HG03432 (cell line): ENCODE results near the gene CACNA1A.

ENCODE experiments used
- ATAC-seq: cut with Tn5 transposase; IDR thresholded peaks from one replicate; pipeline ENCODE4 v1.9.1; 2021; ENCODE audit warnings: mild to moderate bottlenecking, moderate library complexity; ENCODE audit not compliant: unreplicated experiment

The CACNA1A gene

GRCh38 chr19:13493516-13494310 lies 12.6 kb downstream of the CACNA1A start:
- no peak for ATAC-seq

GRCh38 chr19:13492128-13492527 lies 14.2 kb downstream of the CACNA1A start:
- ATAC-seq, result no peak

GRCh38 chr19:13487985-13488384 lies 18.3 kb downstream of the CACNA1A start:
- no peak for ATAC-seq

GRCh38 chr19:13484166-13484565 lies 22.1 kb downstream of the CACNA1A start:
- ATAC-seq, result no peak

- no peak for ATAC-seq
These were observed 23.1 kb downstream of the CACNA1A start for GRCh38 chr19:13483215-13483614.

- ATAC-seq, result no peak
These were observed 27.7 kb downstream of the CACNA1A start for GRCh38 chr19:13478576-13478975.

- ATAC-seq, result no peak
These were observed 30.2 kb downstream of the CACNA1A start for GRCh38 chr19:13476071-13476470.

GRCh38 chr19:13475044-13475443 lies 31.2 kb downstream of the CACNA1A start:
- no peak for ATAC-seq

GRCh38 chr19:13466697-13467096 lies 39.6 kb downstream of the CACNA1A start:
- no peak for ATAC-seq

GRCh38 chr19:13463296-13463695 lies 43.0 kb downstream of the CACNA1A start:
- no peak for ATAC-seq

- ATAC-seq, result no peak
These were observed 44.7 kb downstream of the CACNA1A start for GRCh38 chr19:13461536-13461935.

- ATAC-seq, result no peak
These were observed 46.2 kb downstream of the CACNA1A start for GRCh38 chr19:13460045-13460444.

GRCh38 chr19:13459351-13459750 lies 46.9 kb downstream of the CACNA1A start:
- no peak for ATAC-seq

GRCh38 chr19:13451434-13451995 lies 54.8 kb downstream of the CACNA1A start:
- no peak for ATAC-seq

- ATAC-seq, result no peak
These were observed 58.3 kb downstream of the CACNA1A start for GRCh38 chr19:13447978-13448377.

GRCh38 chr19:13441810-13442512 lies 64.3 kb downstream of the CACNA1A start:
- ATAC-seq, result no peak

- ATAC-seq, result no peak
These were observed 68.2 kb downstream of the CACNA1A start for GRCh38 chr19:13437919-13438618.

- no peak for ATAC-seq
These were observed 69.9 kb downstream of the CACNA1A start for GRCh38 chr19:13436352-13436751.

GRCh38 chr19:13430790-13431582 lies 75.3 kb downstream of the CACNA1A start:
- no peak for ATAC-seq

- ATAC-seq, result no peak
These were observed 76.7 kb downstream of the CACNA1A start for GRCh38 chr19:13429563-13429962.

- no peak for ATAC-seq
These were observed 77.9 kb downstream of the CACNA1A start for GRCh38 chr19:13428352-13428751.
